GM19395 (cell line): Measurements from ENCODE around the gene LNX2.
A peak's percentile ranks its signal among the peaks of the same experiment; 100 is the strongest.

Experiments used
- ATAC-seq: cut with Tn5 transposase; IDR thresholded peaks from one replicate; pipeline ENCODE4 v1.9.1; 2021; ENCODE audit warnings: mild to moderate bottlenecking, moderate library complexity; ENCODE audit not compliant: unreplicated experiment

LNX2 gene

DNA sequence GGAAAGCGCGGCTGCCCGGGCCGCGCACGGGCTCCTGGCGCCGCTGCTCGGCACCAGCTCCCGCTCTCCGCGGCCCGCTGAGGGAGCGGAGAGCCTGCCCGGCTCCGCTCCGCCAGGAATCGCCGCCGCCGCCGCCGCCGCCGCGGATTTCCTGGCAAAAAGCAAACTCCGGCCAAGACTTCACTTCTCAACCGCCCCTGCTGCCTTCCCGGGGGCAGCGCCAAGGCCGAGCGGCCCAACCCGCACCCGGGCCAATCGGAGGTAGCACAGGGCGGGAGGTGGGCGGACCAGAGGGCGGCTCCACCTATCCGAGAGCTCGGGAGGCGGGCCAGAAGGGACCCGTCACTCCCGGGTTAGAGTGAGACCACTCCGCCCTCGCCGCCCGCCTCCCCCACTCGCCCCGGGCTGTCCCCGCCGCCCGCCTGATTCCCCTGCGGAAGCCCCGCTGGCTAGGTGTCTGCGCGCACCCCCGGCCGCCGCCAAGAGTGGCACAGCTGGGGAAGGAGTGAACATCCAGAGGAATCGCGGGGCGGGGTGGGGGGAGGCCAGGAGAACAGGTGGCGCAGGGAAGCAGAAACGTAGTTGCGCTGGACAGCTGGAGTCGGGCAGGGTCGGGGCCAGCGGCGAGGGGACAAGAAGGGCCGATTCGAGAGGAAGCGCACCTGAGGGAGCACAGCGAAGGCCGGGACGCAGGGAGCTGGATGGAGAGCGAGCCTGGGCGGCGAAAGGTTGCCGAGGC, at the start of gene LNX2:
TSS of gene LNX2 (minus strand) at position 153 of the 739 bp plus-strand sequence. CDS start 38,826 bp downstream, outside the sequence.
- peak; percentile 87 for ATAC-seq

DNA sequence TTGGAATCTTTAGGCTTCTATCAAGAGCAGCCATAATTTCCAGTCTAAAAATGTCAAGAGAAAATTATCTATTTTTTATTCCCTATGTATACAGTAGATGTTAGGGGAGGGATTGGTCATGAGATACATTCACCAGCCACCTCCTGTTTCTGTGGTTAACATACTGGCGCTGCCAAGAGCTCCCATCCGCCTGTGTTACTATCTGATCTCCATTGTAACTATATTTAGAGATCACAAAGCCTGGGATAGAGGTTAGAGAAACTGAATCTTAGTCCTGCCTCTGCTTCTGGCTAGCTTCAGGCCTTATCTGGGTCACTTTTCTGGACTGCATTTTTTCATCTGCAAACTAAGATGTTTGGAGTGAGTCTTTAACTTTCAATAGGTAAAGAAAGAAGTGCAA, 47.6 kb upstream of the LNX2 start:
- no peak for ATAC-seq

DNA sequence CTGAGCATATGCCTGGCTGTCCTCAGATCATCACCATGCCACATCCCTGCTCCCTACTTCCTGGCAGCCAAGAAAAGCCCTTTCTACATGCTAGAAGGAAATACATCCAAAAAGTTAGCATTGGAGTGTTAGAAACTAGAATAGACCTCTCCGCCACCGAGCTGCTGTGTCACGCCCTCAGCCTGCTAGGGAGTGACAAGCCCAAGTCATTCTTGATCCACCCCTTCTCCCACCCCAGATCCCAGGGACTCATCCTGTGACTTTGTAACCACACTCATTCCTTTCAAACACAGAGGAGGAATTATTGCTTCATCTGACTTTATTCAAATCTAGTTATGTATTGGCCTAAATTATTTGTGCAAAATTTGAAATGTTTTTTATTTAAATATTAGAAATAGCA, 46.6 kb upstream of the LNX2 start:
- ATAC-seq, result no peak

DNA sequence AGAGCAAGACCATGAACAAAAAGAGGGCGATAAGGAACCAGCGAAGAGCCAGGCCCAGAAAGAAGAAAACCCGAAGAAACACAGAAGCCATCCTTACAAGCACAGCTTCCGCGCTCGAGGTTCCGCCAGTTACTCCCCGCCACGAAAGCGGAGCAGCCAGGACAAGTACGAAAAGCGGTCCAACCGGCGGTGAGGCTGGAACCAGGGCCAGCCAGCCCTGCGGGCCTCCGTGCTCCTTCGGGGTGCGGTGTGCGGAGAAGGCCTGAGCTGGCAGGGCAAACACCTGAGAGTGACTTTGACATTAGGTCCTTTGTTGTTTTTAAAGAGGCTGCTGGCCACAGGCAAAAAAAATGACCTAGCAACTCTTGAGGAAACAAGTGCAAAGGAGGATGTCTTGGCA, 45.4 kb upstream of the LNX2 start:
- no peak for ATAC-seq

DNA sequence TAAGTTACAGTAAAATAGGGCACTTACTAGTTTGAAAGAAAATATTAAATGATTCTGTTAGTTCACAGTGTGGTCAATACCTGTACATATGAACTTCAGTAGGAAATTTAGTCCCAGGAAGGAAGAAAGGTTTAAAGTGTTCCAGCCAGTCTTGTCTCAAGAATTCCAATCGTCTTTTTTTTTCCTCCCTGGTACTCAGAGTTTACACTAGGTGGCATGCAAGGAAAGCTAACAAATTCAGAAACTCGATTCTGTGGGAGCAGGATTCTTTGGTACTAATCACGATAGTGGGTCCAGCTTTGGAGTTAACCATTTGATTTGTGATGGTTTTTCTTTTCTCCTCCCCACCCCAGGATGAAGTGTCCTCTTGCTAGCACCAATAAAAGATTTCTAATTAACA, 45.0 kb upstream of the LNX2 start:
- ATAC-seq, result no peak

DNA sequence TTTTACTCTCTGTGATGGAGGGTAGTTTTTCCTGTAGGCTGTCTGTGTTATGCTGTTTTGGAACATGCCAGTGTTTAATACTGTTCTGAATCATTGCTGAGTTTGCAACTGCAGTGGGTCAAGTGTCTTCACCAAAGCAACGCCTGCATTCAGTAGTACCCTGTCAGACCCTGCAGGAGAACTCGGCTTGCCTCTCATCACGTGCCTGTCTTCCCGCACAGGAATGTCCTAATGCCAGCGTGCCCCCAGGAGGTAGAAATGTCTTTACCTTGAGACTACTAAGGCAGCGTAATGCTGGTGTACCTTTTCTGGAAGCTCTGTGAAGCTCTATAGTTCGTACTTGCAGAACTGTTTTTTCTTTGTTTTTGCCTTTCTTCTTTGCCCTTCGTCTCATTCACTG, 43.6 kb upstream of the LNX2 start:
- no peak for ATAC-seq

DNA sequence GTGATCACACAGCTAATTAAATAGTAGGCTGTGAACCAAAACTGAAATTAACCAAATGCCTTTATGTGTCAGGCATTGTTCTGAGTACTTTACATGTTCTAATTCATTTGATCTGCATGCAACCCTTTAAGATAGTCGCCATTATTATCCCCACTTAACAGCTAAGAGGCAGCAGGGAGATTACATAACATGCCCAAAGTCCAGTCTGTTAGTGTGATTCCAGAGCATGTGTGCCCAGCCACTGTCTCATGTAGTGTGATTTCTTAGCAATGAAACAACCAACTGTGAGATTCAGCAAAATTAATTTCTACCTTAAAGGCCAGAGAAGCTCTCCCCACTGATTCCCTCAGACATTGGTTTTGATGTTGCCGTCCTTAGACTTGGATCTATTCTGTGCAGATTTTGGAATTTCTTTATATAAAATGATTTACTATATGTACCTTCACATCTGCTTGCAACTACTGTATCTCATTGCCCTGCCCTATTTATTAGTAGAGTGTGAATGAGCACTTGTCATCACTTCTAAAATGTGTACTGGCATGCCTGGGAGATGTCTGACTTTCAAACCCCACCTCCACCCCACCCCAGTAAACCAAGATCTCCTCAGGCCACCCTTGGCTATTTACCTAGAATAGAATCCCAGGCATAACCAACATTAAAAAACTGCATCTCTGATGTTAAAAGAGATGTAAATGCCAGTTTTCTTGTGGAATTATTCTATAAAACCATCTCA, 42.6 kb upstream of the LNX2 start:
- no peak for ATAC-seq

DNA sequence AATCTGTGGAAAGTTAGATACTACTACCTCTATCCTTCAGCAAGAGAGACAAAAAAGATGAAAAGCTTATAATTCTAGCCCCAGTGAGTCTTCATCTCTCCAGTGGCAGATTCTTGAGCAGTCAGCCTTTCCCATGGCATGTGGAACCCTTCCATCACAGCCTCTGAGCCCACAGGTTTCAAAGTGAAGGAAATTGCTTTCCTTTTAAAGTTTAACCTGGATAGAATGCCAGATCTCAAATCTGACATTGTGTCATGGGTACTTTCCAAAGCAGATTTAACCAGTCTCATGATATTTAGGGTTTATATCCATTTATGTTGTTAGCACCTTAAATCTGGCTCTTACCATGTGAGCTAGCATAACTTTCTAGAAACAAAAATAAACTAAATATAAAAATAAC, 40.7 kb upstream of the LNX2 start:
- no peak for ATAC-seq

DNA sequence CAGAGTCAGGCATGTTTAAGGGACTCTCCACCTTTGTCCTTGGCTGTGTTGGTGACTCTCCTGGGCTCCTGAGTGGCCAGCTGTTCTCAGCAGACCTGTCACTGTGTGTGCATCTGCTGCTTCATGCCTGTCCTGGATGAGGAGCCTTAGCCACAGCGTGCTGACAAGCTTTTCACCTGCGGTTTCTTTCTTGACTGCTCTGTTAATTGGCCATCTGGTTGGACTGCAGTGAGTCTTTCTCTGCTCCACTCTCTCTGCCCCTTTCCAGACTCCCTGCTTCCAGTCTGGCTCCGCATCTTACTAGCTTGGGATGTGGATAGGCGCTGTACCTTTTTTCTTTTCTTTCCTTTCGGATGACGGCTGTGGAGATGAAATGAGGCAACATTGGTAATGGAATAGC, 40.2 kb upstream of the LNX2 start:
- ATAC-seq, result no peak

DNA sequence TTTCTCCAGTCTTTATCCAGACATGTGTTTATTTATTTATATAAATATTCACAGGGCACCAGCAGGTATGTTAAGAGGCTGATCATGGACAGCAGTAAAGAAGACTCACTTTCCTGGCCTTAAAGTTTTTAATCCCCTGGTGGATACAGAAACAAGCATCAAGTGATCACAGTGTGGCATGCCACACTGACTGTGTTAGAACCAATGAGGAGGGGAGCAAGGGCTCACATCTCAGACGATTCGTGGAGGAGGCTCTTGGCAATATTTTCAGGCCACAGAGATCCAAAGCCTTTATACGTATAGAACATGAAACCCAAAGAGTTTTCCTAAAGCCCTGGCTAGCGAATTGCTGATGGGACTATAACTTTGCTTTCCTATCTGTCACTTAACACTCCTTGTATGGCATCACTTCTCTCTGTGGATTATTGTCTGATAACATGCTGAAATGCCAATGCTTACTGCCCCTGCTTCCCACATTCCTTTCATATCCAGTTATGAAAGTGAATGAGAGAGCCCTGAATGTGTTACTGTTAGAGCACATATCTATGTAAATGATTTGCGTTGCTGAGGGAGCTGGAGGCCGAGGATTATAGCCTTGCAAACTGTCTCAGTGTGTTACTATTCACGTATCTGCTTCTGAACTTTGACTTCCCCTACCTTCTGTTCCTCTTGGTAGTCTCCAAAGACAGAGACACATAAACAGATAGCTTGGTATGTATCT, 39.0 kb upstream of the LNX2 start:
- ATAC-seq, result no peak

DNA sequence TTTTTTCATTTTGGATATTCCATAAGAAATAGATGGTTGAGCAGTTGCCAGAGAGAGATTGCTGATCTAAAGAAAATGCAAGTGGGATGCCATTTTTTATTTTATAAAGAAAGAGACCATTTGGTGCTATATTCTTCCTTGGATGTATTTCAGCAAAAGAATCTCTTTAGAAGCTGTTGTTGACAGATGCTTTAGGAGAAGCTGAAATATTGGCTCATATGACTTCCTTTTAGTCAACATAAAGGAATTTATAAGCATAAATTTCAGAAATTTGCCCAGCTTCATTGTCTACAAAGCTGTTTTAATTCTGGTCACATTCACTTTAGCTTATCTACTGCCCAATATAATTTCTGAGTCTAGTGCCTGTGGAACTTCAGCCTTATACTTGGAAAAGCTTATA, 38.2 kb upstream of the LNX2 start:
- ATAC-seq, result no peak

DNA sequence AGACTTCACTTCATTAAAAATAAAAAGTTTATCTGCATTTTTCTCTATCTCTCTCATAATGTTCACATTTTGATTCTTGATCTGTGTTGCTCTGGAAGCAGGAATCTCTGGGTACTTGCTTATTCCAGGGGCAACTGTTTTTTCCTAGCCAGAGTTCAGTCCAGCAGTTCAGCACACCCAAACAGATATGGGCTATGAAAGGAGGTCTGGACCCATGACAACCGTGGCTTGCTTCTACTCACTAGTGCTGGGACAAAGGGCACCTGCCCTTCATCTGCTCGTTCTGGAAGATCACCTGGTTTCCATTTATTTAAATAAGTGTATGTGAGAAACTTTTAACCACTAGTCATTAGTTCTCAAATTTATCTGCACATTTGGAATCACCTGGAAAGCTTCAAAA, 37.4 kb upstream of the LNX2 start:
- no peak for ATAC-seq

DNA sequence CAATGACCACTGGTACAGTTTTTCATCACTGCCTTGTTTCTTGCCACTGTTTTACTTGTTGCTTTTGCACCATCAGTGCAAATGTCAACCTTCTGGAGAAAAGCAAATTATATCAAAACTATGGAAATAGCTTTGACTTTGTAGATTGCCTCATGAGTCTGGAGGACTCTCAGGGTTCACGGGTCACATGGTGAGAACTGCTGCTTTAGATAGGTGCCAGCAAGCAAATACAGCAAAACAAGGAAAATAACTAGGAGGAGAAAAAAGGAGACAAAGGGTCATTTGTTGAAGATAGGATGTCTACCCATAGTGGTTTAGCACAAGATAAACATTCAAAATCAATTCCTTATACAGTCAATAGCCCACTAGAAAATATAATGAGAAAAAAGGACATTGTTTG, 34.5 kb upstream of the LNX2 start:
- ATAC-seq, result no peak

DNA sequence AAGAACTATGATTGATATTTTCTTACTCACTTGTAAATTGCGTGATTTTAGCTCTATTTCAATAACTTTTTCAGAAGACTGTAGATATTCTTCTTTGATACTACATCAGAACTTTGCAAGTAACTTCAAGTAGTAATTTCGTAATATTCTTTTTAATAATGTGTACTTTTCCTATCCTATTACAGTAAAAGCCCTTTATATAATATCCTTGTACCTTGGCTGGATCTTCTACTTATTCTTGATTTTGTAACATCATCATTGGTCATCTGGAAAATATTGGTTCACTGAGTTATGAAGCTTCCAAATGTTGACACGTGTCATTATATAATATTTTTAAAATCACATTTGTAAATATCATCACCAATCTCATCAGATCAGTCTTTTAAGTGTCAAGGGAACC, 33.7 kb upstream of the LNX2 start:
- ATAC-seq, result no peak

DNA sequence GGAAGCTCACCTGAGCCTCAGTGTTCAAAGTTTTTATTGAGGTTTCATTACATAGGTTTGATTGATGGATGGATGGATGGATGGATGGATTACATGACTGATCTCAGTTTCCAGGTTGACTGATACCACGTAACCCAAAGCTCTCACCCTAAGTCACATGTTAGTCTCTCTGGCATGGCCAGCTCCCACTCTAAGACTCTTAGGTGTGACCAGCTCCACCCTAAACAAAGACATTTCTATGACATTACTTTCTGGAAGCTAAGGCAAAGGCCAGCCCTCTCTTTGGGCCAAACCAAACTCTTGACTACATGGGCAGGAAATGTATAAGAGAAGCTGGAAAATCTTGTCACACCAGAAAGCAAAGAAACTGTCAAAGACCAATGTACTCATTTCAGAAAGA, 30.0 kb upstream of the LNX2 start:
- no peak for ATAC-seq

DNA sequence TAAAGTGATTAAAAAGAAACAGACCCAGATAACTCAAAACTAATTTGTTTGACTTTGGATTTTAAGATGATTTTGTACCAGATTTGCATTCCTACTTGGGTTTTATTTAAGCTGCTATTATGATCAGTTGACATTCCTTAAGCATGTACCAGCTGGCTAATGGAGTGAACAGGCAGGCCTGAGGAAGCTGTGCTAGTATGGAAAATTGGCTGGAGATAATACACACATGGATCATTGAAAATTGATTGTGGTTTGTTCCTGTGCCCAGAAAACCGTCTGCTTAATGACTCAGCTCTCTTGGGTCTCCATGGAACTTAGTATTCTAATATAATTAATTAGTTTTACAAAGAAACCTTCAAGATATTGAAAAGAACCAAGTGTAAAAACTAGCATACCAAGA, 24.0 kb upstream of the LNX2 start:
- no peak for ATAC-seq

DNA sequence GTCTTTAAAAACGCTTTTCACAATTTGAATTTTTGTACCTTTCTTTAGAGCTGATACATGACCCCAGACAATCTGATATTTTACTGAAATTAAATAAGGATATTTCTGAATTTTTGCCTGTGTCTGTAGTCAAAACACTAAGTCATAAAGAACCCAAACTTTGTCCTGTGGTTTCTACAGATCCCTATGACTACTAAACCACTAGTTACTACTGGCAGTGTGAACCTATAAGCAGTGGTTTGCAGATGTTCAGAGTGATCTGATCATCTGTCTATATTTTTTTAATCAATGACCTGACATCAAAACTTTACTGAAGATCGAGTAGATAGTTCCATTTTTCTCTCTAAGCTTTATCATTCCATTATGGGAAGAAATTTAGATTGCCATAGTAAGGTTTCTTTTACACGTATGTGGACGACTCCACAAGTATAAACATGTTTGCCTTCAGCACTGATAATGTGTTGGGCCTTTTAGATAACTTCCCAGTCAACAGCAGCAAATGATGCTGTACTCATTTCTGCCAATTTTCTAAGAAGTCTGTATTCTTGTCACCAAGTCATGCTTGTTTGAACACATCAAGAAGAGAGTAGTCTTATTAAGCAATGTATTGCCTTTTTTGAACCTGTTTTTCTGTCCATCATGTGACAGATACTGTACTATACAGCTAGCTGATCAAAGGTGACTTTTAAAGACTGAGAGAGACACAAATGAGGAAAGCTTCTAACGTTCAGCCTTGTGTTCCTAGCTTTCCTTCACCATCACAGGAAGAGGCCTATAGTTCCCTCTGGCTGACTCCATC, 23.2 kb upstream of the LNX2 start:
- ATAC-seq, result no peak

DNA sequence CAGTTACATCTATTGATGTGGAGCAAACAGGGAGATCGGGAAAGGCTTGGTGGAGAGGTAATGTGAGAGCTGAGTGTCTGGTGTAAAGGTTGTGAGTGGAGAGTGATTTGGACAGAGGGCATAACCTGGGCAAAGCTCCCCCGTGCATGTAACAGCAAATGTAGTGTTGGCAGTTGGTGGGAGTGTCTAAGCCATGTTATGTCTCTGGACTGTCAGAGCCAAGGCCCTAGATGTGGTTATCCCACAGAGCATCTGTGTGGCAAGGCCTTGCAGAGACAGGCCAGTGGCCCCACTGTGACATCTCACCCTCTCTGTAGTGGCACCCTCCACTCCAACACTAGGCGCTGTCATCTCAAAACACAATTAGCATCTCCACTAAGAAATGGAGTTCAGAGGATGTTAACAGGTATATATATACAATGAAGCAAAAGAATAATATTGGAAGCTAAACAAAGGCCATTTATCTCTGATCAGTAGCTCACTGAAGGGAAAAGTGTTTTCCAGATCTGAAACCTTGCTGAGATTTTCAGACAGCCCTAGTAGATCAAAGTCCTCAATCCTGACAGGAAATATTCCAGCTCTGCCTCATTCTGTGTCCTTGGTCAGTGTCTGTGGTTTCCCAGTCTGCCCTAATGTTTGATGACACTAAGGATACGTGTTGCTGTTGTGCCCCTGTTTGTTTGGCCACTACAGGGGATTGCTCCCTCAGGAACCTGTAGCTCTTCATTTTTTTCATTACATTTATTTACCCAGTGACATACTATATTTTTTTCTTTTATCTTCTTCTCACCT, 21.6 kb upstream of the LNX2 start:
- ATAC-seq, result no peak

DNA sequence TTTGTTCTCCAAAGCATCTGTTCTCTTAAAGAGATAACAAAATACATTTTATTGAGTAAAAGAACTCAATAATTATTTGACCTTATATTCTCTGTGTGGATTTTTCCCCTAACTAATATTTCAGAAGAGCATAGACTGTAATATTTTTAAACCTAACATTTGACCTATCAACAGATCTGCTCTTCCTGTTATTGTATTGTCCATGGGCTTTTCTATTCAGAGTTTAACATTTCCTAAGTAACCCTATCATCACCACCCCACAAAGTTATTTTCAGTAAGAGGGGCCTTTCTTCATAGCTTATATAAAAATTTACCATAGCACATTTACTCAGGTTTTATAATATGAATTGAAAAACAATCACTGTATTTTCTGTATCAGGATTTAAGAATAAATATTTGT, 18.9 kb upstream of the LNX2 start:
- ATAC-seq, result no peak

DNA sequence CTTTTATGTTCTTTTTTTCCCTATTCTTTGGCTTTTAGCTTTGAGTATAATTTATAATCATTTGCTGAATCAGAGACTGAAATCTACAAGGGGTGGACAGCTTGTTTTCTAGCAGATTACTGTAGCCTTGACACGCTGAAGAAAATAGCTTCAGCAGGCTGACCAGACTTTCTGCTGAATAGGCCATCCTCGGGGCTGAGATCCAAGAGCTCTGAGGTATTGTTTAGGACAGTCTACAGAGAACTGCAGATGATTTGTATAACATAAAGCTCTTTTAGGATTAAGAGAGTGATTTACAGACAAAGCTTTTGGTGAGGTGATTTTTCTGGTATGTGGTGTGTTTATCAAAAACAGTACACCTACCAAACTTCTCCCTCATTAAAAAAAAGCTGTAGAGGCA, 18.2 kb upstream of the LNX2 start:
- no peak for ATAC-seq
